Measurements from ENCODE around the gene IGSF21. TPM values are rescaled to one million over a fixed set of nuclear protein-coding genes. Genes with fewer than 3 reads are reported as not detected.

The IGSF21 gene
- not detected in 5 replicates for total RNA-seq (2022; extraction: Qiagen RNA extraction; ENCODE audit: low read depth)

GRCh38 chr1:18107369-18108298, at the start of gene IGSF21:
Gene IGSF21, plus strand, starts transcription at chr1:18107798. Its CDS starts 331 bp downstream, at chr1:18108129.

